ENCODE measurements around the gene SELENON. TPM values are rescaled to one million over a fixed set of nuclear protein-coding genes. Genes with fewer than 3 reads are reported as not detected.
A peak's percentile ranks its signal among the peaks of the same experiment; 100 is the strongest.

Gene SELENON
- total RNA-seq, 1 donor from 2014 or later = 263 TPM

DNA sequence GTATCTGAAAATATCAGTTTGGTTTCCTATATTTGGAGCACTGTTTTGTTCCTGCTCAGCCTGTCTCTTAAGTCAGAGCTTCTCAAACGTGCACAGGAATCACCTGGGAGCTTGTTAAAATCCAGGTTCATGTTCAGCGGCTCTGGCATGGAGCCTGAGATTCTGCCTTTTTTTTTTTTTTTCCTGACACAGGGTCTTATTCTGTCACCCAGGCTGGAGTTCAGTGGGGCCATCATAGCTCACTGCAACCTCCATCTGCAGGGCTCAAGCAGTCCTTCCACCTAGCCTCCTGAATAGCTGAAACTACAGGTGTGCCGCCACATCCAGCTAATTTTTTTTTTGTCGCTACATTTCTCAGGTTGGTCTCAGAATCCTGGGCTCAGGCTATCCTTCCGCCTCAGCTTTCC, 12.2 kb upstream of the SELENON start:
- DNase-seq (ENCODE audit: extremely low read depth, low read depth, low spot score) = no peak

DNA sequence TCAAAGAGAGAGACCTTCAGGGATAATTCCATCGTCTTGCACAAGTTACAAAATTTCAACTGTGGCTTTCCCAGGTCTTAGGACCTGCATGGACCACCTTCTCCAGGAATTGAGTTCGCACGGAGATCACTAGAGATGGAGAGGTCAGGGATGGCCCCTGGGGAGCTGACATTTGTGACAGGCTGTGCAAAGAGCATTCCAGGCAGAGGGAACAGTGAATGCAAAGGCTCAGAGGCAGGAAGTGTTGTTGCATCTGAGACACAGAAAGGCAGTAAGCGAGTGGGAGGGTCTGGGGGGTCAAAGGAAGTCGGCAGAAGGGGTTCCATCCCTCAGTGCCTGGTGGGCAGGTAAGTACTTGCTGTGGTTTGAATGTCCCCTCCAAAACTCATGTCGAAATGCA, 9.5 kb upstream of the SELENON start:
- DNase-seq (ENCODE audit: extremely low read depth, low read depth, low spot score) = no peak

DNA sequence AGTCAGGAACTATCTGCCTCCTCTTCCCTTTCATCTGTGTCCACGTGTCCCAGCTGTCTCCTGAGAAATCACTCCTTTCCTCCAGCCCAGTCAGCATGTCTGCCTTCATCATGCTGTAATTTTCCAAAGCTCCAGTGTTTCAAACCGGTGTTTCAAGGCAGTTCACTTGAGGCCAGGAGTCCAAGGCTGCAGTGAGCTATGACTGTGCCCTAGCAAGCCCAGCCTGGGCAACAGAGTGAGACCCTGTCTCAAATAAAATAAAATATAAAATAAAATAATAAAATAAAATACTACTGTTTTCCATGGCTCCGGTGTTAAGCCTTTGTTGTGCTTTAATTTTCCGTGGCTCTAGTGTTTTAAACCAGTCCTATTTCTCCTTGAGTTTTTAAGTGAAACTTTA, 7.9 kb upstream of the SELENON start:
- DNase-seq (ENCODE audit: extremely low read depth, low read depth, low spot score) = no peak

DNA sequence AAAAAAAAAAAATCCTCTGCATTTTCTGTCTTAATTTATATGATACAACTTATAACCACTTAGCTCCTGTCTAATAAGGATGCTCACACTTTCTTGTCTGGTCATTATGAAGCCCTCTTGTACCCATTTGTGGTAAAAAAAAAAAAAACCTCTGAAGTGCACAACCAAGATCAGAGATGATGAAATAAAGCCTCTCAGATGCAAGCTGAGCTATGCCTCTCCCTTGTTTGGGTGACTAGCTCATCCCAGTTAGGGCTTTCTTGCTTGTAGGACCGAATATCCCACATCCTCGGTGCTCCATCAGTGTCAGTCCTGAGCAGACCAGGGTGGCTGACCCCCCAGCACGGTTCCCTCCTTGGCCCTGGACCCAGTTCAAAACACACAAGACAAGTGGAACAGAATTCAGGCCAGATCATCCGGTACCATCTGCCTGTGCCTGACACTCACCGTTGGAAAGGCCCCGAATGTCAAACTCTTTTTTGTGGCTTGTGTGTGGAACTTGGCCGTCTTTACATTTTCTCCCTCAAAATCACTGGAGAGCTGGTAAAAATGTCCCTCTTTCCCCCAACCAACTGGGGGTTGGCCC, 6.3 kb upstream of the SELENON start:
- DNase-seq (ENCODE audit: extremely low read depth, low read depth, low spot score) = no peak

DNA sequence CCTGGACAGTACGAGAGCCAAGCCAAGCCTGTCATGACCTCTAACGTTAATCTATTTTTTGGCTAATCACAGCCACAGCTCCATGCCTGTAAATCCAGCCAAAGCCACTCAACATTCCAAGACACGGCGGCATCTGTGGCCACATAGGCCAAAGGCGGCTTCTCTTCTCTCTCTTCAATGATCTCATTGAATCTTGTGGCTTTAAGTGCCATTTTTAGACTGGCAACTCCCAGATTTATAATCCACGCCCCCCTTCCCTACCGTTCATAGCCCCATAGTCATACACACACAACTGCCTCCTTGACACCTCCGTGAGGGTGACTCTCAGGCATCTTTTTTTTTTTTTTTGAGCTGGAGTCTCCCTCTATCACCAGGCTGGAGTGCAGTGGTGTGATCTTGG, 5.7 kb upstream of the SELENON start:
- DNase-seq (ENCODE audit: extremely low read depth, low read depth, low spot score) = no peak

DNA sequence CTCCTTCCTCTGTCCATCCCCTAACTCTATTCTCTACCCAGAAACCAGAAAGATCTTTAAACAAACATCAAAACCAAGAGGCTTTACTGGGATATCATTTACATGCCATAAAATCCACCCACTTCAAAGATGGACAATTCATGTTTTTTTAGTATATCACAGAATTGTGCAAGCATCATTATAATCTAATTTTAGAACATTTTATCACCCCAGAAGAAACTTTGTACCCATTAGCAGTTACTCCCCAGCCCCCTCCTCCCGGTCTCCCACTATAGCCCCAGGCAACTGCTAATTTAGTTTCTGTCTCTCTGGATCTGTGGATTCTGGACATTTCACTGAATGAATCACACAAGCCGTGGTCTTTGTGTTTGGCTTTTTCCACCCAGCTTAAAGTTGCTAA, 4.8 kb upstream of the SELENON start:
- no peak for DNase-seq (ENCODE audit: extremely low read depth, low read depth, low spot score)

DNA sequence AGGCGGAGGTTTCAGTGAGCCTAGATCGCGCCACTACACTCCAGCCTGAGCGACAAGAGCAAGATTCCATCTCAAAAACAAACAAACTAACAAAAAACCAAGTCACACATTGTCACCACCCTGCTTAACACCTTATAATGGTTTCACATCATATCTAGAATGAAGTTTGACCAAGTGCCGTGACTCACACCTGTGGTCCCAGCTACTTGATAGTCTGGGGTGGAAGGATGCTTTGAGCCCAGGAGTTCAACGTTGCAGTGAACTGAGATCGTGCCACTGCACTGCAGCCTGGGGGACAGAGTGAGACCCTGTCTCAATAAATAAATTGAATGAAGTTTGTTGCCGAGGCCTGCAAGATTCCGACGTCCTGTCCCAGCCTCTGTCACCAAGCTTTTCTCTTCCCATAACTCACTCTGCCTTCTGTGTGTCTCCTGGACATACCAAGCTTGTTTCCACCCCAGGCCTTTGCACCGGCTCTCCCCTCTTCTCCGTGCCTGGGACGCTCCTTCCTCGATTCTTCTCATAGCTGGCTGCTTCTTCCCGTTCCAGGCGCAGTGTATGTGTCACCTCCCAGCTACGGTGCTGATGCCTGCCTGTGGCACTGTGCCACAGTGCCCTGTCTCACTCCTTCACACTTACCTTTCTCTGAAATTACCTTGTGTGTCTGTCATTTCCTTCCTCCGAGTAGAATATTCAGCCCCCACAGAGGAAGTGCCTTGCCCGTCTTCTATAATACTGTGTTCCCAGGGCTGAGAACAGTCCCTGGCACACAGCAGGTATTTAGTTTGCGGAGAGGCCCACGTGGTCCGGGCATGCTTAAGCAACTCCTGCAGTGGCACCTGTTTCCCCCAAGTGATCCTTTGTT, 3.8 kb upstream of the SELENON start:
- no peak for DNase-seq (ENCODE audit: extremely low read depth, low read depth, low spot score)

DNA sequence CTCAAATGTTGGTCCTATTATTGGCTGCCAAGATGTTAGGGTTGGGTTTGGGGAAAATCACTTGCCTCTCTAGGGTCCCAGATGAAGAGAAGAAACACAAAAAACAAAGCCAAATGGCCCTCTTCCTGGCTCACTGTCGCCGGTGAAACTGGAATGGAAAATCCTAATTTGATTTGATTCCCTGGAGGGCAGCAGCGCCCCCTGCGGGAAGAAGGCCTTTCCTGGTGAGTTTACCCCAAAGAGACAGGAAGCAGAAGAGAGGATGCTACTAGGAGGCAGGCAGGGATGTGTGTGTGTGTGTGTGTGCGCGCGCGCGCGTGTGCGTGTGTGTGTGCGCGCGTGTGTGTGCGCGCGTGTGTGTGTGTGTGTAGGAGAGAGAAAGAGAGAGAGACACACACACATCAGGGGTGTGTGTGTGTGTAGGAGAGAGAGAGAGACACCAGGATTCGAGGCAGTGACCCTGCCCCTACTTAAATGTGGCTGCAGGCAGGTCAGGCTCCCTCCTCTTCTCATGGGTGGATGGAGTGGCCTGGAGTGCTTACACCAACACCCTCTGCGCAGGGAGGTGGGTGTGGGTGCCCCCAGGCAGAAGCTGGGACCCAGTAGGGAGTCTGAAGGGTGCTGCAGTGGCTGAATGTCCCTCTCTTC, 3.1 kb upstream of the SELENON start:
- peak; percentile 33 for DNase-seq (ENCODE audit: extremely low read depth, low read depth, low spot score)

DNA sequence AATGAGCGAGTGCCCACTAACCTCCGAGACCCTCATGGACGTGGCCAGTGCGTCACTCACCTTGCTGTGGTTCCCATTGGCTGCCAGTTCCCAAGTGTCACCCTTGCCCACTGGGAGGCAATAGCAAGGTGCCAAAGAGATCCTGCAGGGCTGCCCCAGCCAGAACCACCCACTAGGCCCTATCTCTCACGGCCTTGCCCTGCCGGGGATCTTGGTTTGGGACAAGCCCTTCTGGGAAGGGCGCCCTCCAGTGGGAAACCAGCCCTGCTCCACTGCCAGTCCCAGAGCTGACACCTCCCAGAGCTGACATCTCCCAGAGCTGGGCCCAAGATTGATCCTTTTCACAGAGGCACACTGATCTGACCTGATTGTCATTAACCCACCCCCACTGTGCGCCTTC, 2.1 kb upstream of the SELENON start:
- no peak for DNase-seq (ENCODE audit: extremely low read depth, low read depth, low spot score)

DNA sequence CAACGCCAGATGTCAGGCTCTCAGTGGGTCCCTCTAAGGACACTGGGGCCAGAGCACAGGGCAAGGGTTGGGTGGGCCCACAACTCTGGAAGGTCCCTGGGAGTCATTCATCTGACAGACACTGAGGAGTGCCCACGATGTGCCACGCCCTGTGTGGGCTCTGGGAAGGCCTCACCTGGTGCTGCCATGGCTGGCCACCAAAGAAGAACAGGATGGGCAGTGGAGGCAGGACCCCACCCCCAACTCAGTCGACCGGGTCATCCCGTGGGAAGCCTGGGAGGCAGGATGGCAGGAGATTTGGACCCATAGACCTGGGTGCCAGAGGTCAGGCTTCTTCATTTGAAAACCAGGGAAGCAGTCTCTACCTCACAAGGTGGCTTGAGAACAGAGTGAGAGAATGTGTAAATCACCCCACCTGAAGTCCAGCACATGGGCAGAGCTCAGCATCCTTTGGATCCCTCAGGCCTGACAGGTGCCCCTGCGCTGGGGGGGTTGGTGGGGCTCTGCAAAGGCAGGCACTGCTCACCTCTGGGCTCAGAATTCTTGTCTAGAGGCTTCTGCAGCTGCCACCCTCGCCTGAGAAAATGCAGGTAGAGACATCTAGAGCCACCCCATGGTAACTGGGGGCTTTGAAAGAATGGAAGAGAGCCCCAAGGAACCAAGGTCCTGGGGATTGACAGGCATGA, 1.2 kb upstream of the SELENON start:
- DNase-seq (ENCODE audit: extremely low read depth, low read depth, low spot score) = no peak

DNA sequence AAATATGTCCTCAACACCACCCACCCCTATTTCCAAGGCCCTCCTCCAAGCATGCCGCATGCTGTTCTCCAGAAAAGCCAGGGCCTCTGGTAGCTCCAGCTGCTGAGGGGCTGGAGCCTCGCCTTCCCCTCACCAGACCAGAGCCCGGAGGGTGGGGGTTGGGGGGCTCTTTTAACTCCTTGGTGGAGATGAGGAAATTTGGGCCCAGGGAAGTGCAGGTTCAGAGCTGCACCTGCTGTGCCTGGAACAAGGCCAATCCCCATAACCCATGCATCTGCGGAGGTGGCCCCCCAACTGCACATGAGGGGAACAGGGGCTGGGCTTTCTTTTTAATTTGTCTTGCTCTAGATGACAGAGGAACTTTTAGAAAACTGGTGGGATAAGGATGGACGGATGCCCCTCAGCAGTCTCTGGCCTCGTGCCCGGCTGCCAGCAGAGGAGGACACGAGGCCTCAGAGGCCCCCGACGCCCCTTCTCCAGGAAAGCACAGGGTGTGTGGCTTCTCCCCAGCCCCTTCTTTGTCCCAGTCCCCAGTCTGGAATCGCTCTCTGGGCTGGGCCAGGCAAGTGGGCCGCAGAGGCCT, 550 bp upstream of the SELENON start:
- no peak for DNase-seq (ENCODE audit: extremely low read depth, low read depth, low spot score)

DNA sequence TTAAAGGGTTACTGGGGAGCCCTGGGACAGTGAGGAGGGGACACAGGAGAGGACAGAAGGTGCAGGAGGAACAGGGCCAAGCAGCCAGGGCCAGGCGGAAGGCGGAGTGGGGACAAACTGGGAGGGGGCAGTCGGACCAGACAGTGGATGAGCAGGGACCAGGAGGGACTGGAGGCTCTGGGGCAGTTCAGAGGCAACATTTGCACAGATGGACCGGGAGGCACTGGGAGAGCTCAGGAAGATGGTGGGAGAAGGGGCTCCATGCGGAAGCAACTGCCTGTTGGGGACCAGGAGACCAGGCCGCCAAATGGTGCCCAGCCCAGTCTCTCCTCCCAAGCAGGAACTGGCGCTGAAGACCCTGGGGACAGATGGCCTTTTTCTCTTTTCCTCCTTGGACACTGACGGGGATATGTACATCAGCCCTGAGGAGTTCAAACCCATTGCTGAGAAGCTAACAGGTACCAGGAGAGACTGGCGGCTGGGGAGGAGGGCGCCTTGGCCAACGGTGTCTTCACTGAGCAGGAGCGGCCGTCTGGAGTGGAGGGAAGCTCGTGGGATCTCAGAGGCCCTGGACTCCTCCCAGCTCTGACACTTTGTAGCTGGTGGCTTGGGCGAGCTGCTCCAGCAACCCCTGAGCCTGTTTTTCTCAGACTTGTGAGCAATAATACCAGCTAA, 847 bp downstream of the SELENON start:
- DNase-seq (ENCODE audit: extremely low read depth, low read depth, low spot score) = no peak

DNA sequence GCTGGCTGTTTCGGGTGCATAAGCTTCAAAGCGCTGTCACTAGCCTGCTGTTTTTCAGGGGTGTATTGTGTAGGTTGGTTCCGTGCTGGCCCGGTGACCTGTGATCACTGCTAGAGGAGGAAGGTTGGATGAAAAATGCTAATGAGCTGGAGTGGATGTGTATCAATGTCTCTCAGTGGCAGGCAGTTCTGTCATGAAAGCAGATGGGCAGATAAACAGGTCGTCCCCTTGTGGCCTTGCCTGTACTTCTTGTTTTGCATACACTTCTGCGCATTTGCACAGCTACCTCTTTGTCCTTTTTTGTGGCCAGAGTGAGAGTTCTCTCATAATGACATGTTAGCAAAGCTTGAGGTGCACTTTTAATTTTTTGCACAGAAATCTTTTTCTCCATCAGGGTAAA, 2.9 kb downstream of the SELENON start:
- no peak for DNase-seq (ENCODE audit: extremely low read depth, low read depth, low spot score)

DNA sequence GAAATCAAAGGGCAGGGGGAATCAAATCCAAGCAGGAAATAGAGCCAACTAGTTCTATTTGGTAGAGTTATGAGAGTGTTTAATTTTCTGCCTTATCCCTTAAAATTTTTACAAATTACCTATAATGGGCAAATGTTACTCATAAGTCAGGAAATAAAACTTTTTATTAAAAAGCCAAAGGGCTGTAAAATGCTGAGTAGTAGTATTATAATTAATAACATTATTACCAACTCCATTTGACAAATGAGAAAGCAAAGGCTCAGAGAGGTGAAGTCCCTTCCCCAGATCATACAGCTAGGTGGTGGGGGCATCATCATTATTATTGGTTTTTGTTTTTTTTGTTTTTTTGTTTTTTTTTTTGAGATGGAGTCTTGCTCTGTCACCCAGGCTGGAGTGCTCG, 3.4 kb downstream of the SELENON start:
- no peak for DNase-seq (ENCODE audit: extremely low read depth, low read depth, low spot score)

DNA sequence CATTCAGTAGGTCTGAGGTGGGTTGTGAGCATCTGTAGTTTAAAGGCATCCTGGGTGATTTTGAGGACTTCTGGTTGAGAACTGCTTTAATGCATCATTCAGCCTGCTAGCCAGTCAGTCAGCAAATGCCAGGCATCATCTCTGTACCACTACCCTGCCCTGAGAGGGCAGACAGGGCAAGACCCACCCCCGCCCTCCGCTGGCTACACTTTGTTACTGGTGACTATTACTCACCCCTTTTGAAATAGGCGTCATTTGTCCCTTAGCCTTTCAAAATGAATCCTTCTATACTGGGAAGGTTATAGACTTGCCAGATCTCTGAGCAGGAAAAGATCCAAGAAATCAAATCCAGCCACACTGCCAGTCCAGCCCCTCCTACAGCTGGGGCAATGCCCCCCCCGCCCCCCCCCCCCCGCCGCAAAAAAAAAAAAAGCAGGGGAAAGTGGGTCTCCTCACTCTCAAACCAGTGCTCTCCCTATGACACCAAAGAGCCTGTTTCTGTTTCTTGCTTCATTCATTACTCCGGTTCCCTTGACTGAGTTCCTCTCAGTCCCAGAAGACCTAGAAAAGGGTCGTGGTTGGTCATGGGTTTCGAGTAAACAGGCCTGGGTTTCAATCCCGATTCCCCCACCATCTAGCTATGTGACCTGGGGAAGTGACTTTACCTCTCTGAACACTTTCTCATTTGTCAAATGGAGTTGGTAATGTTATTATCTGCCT, 4.4 kb downstream of the SELENON start:
- no peak for DNase-seq (ENCODE audit: extremely low read depth, low read depth, low spot score)

DNA sequence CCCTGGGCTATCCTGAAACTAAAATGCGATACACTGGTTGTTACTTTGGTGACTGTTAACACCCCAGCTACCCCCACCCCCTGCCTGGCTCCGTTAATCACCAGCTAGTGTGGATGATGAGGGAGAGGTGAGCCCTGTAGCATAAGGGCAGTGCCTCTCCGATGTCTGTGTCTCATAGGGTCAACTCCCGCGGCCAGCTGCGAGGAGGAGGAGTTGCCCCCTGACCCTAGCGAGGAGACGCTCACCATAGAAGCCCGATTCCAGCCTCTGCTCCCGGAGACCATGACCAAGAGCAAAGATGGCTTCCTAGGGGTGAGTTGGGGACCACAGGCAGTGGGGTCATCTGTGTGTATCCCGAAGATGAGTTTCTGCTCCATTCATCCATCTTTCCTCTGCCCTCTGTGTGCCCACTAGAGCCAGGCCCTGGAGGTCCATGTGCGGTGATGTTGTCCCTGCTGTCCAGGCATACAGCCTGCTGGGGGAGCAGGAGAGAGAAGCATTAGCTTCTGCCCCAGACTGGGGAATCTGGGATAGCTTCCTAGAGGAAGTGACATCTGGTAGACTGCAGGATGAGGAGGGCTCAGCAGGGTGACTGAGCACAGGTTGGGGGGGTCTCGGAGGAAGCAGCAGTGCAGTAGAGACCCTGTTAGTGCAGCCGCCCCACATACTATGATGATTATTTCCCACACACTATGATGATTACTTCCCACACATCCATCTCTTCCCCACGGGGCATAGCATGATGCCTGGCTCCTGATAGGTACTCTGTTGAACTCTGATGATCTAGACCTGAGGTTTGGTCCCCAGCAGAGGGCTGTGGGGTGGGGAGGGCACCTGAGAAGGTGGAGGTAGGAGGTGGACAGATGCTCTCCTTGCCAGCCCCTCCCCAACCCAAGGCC, 5.2 kb downstream of the SELENON start:
- DNase-seq (ENCODE audit: extremely low read depth, low read depth, low spot score) = no peak

DNA sequence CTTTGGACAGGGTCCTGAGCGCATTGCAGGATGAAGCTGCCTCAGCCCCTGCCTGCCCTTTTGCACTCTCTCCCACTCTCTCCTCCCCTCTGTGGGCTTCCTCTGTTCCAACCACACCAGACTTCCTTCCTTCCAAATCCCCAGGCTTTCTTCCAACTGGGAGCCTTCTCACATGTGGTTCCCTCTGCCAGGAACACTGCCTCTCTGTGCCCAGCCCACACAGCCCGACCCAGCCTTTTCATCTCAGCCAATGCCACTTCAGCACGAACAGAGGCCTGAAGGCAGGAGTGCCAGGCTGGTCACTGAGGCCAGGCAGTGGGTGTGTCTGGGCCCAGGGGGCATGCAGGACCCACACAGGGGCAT, 5.9 kb downstream of the SELENON start:
- no peak for DNase-seq (ENCODE audit: extremely low read depth, low read depth, low spot score)

DNA sequence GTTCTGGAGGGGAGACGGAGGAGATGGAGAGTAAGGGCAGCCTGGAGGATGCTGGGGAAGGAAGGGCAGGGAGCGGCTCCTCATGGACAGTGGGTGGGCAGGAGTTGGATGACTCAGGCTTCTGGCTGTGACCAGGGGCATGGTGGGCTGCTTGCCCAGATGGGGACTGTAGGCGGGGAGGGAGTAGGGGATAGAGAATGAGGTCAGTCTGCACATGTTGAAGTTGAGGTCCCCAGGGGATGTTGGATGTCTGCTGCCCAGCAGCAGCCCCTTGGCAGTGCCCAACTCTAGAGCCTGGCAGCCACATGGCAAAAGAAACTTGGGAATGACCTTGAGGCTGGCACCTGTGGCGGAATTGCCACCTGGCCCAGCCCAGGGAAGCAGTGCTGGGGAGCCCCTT, 6.4 kb downstream of the SELENON start:
- no peak for DNase-seq (ENCODE audit: extremely low read depth, low read depth, low spot score)

Data from glomerular endothelial cell (primary cell).